GM19043 (cell line): ENCODE measurements around the gene SHANK3.
"Not testable (repeated sequence)": the region's sequence is repeated elsewhere in the genome, so short reads cannot be mapped to it uniquely, and the experiment has no call there.

Source experiments
- ATAC-seq: cut with Tn5 transposase; IDR thresholded peaks from one replicate; pipeline ENCODE4 v1.9.1; 2021; ENCODE audit warnings: low read depth; ENCODE audit not compliant: unreplicated experiment

Gene SHANK3

DNA sequence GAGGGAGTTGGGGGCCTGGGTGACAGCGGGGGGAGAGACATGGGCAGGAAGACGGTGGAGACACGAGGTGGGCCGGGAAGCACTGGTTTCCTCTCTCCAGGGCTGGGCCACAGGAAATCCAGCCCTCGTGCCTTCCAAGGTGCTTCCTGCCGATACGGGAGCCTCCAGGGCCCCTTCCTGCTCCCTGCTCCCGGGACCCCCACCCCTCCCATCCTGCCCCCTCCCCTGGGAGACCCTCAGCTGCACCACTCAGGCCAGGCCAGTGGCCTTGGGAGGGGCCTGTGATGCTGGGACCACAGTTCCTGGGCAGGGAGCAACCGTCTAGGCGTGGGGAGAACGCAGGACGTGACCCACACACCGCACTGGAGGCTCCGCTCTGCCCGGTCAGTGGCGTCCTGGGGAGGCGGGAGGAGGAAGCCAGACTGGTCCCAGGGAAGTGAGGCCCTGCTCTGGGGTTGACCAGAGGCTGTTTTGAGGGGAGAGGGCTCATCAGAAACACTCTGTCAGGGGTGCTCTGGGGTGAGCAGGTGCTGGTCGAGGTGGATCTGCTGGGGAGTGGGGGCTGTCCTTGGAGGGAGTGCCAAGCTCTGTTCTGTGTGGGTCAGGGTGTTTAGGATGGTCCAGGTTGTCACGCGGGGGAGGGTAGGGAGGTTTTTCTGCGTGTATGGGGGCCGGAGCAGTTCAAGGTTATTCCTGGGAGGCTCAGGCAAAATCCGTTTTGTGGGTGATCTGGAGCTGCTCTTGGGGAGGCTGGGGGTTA lies at the start of gene SHANK3:
TSS of gene SHANK3 (plus strand) at position 353 of the 760 bp plus-strand sequence.
- no peak for ATAC-seq

DNA sequence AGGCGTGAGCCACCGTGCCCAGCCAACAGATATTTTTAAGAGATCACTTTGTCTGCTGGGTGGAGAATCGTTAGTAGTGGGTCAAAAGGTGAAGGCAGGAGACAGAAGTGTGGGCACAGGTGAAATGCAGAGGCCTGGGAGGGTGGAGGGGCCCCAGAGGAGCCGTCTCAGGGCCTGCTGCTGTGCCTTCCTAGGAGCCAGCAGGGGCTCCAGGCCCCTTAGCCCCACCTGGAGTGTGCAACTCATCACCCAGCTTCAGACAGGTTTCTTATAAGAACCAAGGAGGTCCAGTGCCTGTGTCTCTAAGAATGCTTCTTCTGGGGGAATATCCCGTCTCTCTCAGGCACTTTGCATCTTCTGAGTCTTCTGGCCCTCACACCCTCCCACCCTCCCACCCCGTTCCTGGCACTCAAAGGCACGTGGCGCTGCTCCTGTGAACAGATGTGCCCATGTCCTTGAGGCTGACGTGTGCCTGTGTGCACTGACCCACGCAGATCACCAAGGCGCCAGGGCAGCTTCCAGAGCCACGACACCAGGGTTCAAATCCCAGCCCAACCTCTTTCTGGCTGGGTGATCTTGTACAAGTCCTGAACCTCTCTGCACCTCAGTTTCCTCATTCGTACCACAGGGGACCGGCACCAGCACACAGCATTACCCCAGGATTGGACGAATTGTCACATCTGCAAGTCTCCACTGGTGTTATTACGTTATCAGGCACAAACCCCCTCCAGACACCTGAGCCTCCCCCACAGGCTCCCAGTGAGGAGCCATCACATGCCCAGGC lies 48.1 kb upstream of the SHANK3 start:
- no peak for ATAC-seq

DNA sequence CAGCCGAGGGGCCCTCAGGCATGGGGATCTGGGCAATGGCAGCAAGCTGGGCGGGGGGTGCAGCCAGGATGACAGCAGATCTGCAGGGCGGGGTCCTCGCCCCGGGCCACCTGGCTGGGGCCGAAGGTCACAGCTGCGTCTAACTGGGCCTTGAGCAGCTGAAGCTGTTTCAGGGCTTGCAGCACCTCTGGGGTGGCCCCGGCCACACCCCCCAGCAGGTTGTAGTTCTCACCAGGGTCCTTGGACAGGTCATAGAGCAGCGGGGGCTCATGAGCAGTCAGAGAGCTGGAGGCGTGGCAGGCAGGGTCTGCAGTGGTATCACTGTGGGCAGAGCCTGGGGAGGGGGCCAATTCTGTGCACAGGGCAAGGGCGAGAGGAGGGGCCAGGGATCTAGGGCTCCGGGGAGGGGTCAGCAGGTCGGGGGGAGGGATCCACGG lies 47.5 kb upstream of the SHANK3 start:
- no peak for ATAC-seq

DNA sequence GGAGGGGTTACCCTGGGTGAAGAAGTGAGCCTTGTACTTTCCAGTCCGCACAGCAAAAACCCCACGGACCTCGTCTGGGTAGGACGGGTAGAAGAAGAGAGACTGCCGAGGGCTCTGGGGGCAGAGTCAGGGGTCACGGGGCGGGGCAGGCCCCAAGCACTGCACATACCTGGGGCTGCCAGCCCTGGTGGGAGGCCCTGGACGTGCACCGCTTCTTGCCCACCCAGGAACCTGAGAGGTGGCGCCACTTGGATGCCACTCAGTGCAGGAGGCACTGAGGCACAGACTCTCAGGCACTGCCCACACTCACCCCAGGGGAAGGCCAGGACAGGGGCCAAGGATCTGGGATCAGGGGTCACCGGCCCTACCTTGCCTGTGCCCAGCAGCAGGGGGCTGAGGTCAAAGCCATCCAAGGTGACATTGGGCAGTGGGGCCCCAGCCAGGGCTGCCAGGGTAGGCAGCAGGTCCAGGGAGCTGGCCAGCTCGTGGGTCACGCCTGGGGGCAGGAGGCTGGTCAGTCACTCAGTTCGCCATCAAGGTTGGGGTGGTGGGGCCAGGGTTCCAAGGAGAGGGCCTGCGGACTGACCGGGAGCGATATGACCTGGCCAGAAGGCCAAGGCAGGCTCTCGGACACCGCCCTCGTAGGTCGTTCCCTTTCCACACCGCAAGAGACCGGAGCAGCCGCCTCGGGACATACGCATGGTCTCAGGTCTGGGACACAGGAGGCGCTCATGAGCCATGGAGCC lies 46.9 kb upstream of the SHANK3 start:
- ATAC-seq: no peak

DNA sequence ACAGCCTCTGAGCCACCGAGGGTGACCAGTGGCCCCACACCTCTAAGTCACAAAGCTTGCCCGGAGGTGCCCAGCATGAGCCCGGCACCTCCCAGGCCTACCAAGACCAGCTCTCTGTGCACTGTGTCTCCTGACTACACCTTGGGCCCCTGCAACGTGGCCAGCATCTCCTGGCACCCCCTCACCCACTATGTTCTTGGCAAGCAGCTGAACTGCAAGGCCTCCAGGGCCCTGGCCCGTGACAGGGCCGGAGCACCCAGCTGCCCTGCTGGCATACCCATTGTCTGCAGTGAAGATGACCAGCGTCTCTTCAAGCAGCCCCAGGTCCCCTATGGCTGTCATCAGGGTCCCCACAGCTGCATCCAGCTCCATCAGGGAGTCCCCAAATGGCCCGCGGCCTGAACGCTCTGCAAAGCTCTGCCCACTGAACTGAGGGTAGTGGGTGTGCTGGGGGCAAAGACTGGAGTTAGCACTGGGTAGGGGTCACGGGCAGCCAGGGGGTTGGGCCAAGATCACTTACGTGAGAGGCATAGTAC lies 46.2 kb upstream of the SHANK3 start:
- no peak for ATAC-seq

DNA sequence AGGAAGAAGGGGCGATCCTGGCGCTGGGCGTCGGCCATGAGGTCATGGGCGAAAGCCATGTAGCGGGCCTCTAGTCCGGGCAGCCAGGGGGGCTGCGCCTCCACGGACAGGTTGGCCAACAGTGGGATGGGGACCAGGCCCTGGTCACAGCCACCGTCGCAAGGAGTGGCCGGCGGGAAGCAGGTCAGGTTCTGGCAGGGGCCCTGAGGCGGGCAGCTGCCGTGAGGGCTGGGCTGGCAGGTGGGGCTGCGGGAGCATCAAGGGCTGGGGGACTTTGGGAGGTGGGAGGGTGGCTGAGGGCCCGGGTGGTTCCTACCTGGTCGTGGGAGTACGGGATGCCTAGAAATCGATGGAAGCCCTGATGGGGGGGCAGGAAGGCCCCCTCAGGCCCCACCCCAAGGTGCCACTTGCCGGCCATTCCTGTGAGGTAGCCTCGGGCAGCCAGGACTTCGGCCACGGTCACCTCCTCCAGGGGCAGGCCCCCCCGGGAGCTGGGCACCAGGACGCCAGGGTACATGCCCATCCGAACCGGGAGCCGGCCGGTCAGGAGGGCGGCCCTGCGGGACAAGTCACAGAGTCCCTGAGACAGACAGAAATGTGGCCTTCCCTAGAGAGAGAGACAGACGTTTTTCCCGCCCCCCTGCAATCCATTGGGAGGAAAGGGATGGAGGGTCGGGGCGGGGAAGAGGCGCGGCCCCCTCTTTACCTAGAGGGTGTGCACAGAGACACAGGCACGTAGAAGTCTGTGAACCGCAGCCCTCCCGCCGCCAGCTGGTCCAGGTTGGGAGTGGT lies 45.6 kb upstream of the SHANK3 start:
- no peak for ATAC-seq

DNA sequence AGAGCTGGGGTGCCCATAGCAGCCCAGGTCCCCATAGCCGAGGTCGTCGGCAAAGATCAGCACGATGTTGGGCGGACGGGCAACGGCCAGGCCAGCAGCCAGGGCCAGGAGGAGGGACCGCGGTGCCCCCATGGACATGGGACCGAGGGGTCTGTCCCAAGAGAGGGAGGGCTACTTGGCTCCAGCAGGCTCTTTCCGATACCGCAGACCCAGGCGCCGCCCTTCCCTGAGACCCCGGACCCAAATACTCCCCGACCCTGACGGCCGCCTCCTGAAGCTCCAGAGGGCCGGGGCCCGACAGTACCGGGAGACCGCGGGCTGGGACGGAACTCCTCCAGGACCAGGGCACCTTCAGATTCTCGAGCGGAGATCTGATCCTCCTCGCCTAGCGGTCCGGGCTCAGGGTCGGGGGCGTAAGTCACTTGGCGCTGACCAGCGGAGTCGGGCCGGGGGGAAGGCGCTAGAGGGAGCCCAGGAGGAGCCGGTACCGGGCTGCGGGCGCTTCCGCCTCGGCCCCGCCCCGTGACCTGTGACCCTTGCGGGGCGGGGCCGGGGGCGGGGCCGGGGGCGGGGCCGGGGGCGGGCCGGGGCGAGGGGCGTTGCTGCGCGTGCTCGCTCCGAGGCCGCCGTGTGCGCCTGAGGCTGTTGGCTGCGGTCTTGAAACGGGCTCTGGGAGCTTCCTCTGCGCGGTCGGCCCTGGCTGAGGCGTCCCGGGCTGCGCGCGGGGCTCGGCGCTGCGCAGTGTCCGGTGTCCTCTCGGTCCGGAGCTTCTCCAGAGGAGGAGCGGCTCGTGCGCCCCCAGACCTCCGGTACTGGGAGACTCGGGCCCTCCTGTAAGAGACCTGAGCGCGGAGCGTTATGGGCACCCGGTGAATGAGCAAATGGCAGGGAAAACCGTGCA lies 44.7 kb upstream of the SHANK3 start, which contains the start of gene ARSA:
TSS of gene ARSA (minus strand) at position 511 of the 901 bp plus-strand sequence. CDS start at position 138, 373 bp downstream.
- peak; percentile 53 for ATAC-seq

DNA sequence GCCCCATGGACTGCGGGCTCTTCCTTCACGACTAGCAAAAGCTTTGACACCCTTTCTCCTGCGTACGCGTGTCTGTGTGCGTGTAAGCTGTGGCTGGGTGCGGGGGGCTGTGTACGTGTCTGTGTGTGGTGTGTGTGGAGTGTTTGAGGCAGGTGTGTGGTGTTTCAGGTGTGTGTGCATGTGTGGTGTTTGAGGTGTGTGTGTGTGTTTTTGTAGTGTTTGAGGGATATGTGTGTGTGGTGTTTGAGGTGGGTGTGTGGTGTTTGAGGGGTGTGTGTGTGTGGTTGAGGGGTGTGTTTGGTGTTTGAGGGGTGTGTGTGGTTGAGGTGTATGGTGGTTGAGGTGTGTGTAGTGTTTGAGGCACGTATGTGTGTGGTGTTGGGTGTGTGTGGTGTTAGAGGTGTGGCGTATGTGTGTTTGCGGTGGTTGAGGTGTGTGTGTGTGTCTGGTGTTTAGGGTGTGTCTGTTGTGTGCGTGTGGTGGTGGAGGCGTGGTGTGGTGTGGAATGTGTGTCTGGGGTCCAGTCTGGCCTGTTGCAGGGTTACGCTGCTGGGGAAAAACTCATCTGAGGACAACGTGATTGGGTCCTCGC lies 44.0 kb upstream of the SHANK3 start:
- no peak for ATAC-seq

DNA sequence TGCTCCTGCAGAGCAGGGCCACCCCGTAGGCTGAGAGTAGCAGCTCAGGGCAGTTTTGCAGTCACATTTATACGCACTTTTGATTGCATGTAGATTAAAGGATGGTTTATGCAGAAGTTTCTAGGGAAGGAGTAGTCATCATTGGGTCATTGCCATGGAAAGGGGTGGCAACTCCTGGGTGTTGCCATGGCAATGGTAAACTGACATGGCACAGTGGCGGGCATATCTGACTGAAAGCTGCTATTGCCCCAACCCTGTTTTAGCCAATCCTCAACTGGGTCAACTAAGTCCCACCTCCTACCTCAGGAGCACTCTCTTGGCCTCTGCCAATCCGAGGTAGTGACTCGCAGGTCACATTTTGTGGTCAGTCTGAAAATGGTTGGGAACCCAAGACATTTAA lies 42.2 kb upstream of the SHANK3 start:
- no peak for ATAC-seq

DNA sequence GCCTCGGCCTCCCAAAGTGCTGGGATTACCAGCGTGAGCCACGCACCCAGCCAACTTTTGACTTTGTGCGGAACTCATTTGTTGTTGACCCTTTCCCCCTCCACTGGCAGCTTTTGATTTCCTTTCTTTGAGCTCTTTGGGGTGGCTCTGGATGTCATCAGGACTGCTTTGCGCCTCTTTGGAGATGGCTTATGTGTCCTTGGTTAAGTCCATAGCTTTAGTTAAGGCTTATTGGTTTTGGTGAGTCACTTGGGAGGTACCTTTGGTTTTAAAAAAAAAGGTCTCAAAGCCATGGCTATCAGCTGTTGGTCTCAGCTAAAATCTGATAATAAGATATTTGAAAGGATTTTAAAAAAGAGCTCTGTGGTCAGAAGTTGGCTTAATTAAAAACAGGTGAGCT lies 39.5 kb upstream of the SHANK3 start:
- no peak for ATAC-seq

DNA sequence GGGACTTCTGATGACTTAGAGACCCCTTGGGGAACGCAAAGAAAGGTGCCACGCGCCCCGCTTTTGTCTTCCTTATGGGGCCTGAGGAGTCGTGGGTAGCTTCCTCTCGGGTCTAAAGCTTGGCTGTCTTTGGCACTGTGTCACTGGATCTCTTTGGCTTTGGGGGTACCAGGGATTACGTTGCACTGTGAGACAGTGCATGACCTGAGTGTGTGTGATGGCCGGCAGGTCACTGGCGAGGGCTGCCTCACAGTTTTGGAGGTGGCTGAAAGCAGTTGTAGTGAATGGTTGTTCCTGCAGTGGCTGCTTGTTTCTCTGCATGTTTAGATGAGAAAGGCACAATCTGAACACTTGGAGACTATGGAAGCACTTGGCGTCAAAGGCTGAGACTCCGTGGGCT lies 38.9 kb upstream of the SHANK3 start:
- no peak for ATAC-seq

DNA sequence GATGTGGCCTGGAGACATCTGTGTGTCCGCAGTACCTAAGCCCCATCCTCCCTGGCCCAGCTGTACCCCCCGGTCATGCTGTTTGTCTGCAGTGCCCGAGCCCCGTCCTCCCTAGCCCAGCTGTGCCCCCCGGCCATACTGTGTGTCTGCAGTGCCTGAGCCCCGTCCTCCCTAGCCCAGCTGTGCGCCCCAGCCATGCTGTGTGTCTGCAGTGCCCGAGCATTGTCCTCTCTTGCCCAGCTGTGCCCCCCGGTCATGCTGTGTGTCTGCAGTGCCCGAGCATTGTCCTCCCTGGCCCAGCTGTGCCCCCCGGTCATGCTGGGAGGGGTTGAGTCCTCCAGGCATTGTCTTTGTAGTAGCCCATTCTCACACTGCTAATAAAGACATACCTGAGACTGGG lies 37.0 kb upstream of the SHANK3 start:
- no peak for ATAC-seq

DNA sequence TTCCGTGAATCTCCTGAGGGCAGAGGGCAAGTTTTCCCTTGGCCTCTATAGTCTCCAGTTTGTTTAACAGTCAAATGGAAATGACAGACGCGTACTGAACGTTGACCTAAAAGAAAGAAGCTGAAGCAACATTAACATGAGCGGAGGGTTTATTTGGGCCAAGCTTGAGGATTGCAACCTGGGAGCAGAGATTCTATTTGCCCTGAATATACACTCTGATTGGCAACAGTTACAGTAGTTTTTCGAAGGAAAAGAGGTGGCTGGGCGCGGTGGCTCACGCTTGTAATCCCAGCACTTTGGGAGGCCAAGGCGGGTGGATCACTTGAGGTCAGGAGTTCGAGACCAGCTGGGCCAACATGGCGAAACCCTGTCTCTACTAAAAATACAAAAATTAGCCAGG lies 32.3 kb upstream of the SHANK3 start:
- not testable (repeated sequence) for ATAC-seq

DNA sequence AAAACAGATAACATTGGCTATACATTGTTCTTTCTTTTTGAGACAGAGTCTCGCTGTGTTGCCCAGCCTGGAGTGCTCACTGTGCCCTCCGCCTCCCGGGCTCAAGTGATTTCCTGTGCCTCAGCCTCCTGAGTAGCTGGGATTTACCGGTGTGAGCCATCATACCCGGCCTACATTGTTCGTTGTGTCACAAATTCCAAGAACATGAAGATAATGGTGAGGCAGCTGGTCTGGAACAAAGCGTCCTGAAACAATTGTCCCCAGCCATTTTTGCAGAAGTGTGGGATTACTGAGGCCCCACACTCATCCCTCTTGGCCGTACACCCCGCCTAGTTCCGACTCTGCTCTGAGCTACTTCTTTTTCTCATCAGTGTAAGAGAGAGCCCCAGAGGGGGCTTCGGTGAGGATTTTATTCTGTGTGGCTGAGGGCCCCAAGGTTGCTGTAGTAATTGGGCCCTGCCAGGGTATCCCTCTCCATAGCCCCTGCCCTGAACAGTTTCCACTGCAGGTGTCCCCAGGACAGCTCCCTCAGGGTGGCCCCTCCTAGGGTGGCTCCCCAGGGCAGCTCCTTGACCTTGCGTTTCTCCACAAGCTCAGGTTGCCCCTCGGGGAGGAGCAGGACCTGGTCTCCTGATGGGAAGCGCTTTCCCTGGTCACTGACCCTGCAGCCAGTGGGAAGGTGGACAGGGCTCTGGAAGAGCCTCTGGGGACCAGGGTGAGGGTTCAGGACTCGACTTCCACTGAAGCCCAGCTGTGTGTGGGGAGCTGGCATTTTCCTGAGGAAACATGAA lies 31.6 kb upstream of the SHANK3 start:
- no peak for ATAC-seq

DNA sequence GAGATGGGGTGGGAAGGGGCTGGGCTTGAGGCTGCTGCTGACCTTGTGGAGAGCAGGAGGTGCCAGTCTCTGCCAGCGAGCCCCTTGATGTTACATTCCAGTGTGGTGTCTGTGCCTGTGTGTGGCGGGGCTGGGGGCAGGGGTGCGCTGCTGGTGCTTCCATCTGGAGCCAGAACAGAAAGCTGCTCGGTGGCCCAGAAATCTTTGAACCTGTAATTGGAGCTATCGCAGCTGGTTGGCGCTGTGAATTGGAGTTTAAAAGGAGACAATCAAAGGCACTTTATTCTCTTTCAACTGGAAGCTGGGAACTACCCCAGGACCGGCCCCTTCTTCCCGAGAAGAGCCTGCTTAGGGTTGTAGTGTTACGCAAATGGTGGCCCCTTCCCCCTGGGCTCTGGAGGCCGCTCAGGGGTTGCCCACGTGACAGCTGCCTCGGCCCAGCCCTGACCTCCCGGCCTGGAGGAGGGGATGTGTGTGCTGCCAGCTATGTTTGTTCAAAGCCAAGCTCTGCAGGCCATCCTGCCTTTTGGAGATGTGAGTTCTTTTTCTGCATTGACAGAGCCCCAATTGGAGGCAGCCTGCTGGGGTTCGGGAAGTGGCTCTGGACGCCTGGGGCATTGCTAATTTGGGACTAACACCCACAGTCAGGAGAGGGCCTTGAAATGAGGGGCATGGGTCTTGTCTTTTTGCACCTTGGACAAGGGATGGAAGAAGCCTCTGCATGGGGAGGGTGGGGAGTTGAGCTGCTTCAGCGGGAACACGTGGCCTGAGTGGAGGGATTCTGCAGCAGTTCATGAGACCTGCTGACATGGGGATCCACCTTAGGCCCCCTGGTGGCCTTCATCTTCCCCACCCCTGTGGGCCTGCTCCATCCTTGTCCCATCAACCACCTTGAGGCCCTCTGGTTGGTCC lies 30.7 kb upstream of the SHANK3 start:
- ATAC-seq: no peak

DNA sequence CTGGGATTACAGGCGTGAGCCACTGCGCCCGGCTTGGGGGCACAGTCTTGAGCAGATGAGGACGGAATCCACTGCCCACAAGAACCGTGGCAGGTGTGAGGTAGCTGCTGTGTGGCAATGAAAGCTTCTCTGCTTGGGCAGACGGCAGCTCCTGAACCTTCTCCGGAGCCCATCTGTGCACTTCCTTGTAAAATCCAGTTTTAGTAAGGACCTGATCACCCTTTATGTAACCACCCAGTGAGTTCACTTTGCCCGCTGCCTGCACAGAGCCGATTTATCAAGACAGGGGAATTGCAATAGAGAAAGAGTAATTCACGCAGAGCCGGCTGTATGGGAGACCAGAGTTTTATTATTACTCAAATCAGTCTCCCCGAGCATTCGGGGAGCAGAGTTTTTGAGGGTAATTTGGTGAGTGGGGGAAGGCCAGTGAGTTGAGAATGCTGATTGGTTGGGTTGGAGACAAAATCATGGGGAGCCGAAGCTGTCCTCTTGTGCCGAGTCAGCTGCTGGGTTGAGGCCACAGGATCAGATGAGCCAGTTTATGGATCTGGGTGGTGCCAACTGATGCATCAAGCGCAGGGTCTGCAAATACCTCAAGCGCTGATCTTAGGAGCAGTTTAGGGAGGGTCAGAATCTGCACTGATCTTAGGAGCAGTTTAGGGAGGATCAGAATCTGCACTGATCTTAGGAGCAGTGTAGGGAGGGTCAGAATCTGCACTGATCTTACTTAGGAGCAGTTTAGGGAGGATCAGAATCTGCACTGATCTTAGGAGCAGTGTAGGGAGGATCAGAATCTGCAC lies 29.4 kb upstream of the SHANK3 start:
- not testable (repeated sequence) for ATAC-seq
